Measurements from ENCODE around the gene CADPS. TPM values are rescaled to one million over a fixed set of nuclear protein-coding genes. Genes with fewer than 3 reads are reported as not detected.

The CADPS gene
- total and polyA plus RNA-seq, 12 donors: 1.4 to 36.6 (median 21.6) TPM

- no peak for DNase-seq
- H3K9me3 ChIP-seq: no peaks in the 10 kb centered on the region
- H3K36me3 ChIP-seq: no peaks in the 10 kb centered on the region
- no peak overlapping the region for H3K27ac ChIP-seq
- H3K4me3 ChIP-seq: no peak overlapping the region
- 81 to 86% methylated on average over 1 of the region's 1 CpG for WGBS, 2 donors
- H3K4me1 ChIP-seq: peaks cover 0 to 8% (median 0%) of the 10 kb centered on the region in 9 donors
- TF ChIP-seq CTCF (IDR thresholded peaks at IDR 0.05): no peak
- intact Hi-C loops (cut with DNase I): no loop called here
- no peaks in the 10 kb centered on the region for H3K27me3 ChIP-seq
- no peak for ATAC-seq
Observed at GRCh38 chr3:62839748-62840147, 35.5 kb downstream of the CADPS start.

- no peak for TF ChIP-seq CTCF (IDR thresholded peaks at IDR 0.05)
- intact Hi-C loops (cut with DNase I): no loop called here
- H3K27ac ChIP-seq: no peak overlapping the region
- WGBS, 2 donors: 51 to 70% methylated on average over 6 of the region's 6 CpGs
- no peaks in the 10 kb centered on the region for H3K27me3 ChIP-seq
- no peaks in the 10 kb centered on the region for H3K36me3 ChIP-seq
- H3K9me3 ChIP-seq: no peaks in the 10 kb centered on the region
- DNase-seq (no peak), ATAC-seq (peak in 1 of 8 donors; percentile 68)
- no peak overlapping the region for H3K4me3 ChIP-seq
- H3K4me1 ChIP-seq: peaks cover 0 to 8% (median 0%) of the 10 kb centered on the region in 9 donors
Observed at GRCh38 chr3:62837145-62837787, 38.0 kb downstream of the CADPS start.

- intact Hi-C loops (cut with DNase I): no loop called here
- WGBS, 2 donors: 67 to 71% methylated on average over 3 of the region's 3 CpGs
- H3K9me3 ChIP-seq: no peaks in the 10 kb centered on the region
Observed at GRCh38 chr3:62835554-62836236, 39.5 kb downstream of the CADPS start.

GRCh38 chr3:62833538-62833937 is 41.7 kb downstream of the CADPS start:
- peak in 7 of 9 donors; percentile 18 to 40 (median 30) for TF ChIP-seq CTCF (IDR thresholded peaks at IDR 0.05)
- no peak overlapping the region for H3K27ac ChIP-seq
- peaks cover 0 to 8% (median 0%) of the 10 kb centered on the region in 9 donors for H3K4me1 ChIP-seq
- H3K36me3 ChIP-seq: no peaks in the 10 kb centered on the region
- intact Hi-C loops (cut with DNase I): no loop called here
- H3K4me3 ChIP-seq: no peak overlapping the region
- DNase-seq: no peak
- H3K27me3 ChIP-seq: no peaks in the 10 kb centered on the region
- no peaks in the 10 kb centered on the region for H3K9me3 ChIP-seq
- no peak for ATAC-seq

More at GRCh38 chr3:62835554-62836236, 39.5 kb downstream of the CADPS start:
- no peaks in the 10 kb centered on the region for H3K27me3 ChIP-seq
- H3K36me3 ChIP-seq: no peaks in the 10 kb centered on the region
- no peak overlapping the region for H3K4me3 ChIP-seq
- H3K4me1 ChIP-seq: peaks cover 0 to 8% (median 0%) of the 10 kb centered on the region in 9 donors
- H3K27ac ChIP-seq: peak overlapping the region in 1 of 10 donors; percentile 21
- ATAC-seq: no peak
- TF ChIP-seq CTCF (IDR thresholded peaks at IDR 0.05): no peak
- no peak for DNase-seq
